Activated gamma-delta T cell (primary cell): ENCODE data around the gene ESYT2.

Source experiments
- DNase-seq: peaks from one replicate; lab custom pipeline; 2025; lab: John Stamatoyannopoulos, UW

Gene ESYT2

DNA sequence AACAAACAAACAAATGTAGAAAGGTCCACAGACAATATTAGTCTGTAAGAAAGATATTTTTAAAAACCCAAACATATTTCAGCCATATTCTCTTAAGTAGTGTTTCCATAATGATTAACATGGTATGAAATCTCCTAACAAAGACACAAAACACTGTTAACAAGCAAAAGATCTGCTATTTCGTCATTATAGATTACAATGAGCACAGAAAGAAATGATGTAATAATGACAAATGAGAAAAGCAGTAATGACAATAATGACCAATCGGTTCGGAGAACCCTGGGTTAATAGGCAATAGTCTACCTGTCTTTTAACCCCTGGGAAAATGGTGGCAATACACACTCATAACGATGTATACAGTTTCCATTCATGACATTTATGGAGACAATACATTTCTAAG lies 85.2 kb downstream of the ESYT2 start:
- no peak for DNase-seq

DNA sequence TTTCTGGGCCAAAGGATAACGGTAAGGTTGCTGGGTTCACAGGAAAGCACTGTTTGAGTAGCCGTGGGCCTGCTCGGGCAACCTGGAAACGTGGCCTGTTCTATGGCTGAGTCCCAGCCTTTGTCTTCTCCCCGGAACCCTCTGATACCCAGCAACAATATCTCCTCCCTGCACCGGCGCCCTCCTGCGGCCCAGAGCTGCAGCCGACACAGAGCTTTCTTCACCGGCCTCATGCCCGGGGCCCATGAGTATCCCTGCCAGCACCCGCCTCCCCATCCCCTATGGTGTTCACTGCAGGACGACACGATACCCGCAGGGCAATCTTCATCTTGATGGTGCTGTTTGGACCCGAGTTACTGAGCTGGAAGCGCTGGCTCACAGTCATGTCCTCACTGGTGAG lies 86.1 kb downstream of the ESYT2 start:
- DNase-seq = no peak

DNA sequence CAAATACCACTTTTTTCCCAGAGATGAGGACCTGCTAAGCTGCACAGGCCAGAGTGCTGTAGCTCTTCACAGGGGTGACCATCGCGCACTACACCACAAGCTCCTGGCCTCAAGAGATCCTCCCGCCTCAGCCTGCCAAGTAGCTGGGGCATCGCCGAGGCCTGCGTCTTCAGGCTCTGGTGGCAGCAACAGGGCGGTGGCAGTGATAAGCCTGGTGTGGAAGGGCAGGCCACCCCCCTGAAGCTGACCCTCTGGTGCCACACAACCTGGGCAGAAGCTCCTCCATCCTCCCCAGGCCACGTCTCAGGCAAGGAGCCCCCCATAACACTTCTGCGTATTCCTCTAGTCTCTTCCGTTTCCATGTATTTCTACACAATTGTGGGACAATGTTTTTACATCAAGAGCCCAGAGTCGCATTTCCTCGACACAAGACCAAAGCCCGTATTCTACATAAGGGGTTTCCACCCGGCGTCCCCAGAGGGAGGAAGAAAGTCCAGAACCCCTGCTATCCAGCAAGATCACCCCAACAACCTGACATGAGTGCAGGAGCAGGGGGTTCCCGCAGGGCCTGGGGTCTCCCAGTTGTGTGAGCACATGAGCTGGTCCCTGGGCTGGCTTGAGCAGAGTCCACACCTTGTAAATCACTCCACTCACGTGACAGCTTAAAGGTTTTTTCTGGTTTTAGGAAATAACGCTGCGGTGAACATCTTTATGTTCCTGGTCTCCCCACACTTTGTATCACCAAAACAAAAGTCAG lies 87.1 kb downstream of the ESYT2 start:
- DNase-seq = no peak

DNA sequence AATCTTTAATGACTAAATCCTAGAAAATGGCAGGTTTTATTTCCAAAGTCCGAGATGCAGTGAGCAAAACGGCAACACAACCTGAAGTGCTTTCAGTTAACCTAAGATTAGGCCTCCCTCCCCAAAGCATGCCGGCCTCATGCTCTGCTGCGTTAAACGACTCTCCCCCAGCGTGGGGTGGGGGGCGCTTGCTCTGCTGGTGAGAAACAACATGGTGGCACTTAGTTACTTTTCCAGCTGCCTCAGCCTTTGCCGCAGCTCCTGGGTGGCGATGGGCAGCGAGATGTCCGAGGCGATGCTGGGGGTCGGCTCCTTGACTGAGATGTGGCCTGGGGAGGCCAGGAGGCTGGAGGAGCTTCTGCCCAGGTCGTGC lies 88.0 kb downstream of the ESYT2 start:
- no peak for DNase-seq

DNA sequence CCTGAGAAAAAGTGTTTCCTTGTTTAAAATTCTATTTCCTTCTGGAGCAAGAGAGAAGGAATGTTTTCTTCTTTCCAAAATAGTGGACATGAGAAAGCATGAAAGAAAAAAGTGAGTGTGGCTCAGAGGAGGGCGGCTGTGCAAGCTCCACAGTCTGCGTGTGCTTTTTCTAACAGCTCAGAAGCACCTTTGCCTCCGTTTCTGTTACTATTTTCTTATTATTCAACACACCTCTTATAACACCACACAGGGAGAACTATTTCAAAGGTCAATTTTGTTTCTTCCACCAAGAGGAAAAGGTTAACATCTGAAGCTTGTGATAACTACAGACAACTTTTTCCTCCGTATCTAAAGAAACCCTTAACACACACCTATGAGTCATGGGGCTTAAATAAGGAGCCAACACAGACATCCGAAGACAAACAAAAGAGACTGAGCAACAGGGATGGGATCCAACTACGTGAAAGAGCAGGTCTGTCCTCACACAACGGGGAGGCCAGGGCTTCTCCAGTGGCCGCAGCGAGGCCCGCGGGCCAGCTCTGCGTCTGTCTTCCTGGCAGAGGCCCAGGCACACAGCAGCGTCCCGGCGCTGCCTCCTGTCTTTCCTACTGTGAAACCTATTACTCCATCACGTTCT lies 88.5 kb downstream of the ESYT2 start:
- no peak for DNase-seq

DNA sequence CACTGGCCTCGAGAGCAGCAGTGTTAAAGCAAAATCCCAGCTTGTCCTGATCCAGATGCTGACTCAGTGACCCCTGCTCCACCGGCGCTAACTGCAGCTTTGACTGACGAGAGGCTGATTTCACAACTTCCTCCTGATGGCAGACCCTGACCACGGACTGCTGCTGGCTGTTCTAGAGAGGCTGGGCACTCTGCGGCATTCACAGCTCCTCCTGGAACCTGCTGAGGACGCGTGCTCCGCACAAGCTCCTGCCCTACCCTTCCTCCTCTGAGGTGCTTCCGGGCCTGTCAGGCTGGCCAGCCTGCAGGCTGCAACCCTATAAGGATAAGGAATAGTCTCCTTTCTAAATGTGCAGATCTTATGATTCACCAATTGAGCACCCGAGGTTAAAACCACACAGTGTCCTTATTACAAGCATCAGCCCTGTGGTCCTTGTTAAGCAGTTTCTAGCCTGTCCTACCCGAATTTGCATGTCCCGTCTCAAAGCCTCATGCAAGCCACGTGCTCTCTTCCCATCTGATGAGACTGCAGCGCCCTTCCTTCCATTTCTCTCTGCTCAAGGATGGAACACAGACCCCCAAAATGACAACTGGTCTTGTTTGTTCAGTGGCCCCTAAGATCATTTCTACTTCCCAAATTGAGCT lies 89.2 kb downstream of the ESYT2 start:
- DNase-seq = no peak

DNA sequence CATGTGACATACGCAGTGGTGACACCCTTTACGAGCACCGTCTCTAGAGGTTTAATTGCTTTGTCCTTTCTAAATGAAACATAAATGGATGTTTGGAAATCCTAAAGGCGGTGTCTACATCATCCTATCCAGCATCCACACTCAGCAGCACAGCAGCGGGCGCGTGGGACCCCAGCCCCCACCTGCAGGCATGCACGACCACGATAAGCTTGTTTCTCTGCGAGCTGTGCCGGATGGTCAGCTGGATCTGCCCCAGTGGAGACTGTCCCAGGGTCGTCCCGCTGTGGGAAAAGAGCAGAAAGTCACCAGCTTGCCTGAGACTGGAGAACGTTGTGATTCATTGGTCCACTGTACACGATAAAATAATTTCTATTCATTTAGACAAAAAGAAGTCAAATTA lies 90.5 kb downstream of the ESYT2 start:
- no peak for DNase-seq

DNA sequence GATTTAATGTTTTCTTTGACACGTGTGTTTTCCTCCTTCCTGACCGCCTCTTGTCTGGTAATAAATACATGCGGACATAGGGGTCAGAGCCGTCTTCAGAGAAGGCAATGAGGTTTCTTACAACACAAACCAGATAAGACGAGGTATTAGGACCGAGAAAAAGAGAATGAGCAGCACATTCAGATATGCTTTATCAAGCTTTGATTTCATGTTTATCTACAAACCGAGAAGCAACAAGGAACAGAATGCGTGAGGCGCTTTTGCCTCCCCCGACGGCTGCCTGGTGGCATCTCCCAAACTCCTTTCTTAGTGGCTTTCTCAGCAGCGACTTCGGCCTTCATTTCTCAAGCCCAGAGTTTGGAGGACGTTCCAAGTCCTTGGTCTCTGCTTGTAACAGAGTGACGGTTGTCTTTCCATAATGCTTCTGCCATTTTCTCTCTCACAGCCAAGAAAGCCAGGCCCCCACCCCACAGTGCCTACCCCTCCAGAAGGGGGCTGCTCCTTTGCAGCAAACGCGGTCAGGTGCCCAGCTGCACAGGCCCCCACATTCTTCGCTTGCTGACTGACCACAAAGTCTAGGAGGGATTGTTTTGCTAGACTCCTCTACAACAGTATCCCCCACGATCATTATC lies 92.1 kb downstream of the ESYT2 start:
- DNase-seq = no peak

DNA sequence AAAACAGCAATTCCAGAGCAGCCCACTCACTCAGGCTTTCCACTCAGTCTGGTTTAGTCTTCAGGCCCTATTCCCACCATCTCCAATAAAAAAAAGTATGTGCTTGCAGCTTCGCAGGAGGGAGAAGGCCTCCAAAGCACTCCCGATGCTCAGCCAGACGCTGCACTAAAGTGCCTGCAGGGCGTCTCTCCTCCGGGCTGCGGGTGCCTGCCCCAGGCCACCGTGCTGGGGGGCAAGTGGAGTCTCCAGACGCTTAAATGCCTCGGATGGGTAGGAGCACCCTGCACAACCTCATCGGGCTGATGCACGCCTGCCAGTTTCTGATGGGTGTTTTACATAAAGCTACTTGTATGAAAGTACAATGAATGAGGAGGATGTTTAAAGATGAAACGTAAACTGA lies 93.4 kb downstream of the ESYT2 start:
- no peak for DNase-seq

DNA sequence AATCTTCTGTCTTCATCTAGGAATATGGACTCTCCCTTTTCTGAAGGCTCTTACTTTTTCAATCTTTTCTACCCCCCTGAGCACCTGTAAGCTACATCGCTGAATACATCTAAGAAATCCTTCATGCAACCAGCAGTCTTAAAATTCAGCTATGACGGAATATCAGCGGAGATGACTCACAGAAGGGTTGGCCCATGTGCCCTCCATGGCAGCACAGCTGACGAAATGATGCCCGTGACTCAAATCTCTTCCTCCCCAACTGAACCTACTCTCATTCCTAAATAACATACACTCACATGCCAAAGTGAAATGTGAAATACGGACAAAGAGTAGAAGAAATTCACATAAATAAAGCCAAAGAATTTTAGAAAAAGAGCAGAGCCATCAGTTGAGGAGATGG lies 94.4 kb downstream of the ESYT2 start:
- no peak for DNase-seq

DNA sequence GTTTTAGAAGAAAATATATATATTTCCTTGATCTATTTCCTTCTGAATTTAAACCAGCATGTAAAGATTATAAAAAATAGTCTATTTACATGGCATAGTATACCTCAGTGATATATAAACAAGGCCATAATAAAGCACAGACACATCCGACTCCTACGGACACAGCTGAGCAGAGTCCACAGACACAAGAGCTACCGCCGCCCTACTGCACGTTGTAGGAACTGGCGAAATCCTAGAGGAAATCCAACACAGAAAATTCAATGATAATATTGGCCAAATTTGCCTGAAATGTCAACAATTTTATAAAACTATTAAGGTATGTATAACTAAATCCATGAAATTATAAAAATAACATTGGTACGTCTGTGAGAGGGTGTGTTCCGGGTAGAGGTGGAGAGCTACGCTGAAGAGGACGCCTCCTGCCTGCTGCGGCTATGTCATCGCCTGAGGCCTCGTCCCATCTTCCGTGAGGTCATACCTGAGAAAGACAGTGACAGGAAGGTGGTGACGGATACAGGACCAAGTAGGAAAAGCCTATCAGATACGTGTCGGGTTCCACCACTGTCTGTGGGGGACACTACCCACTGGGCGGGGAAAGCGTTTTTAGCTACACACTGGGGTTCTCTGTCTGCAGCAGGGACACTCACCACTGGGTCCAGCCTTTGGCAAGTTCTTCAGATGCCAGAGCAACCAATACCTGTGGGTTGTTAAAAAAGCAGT lies 95.4 kb downstream of the ESYT2 start:
- DNase-seq = no peak

DNA sequence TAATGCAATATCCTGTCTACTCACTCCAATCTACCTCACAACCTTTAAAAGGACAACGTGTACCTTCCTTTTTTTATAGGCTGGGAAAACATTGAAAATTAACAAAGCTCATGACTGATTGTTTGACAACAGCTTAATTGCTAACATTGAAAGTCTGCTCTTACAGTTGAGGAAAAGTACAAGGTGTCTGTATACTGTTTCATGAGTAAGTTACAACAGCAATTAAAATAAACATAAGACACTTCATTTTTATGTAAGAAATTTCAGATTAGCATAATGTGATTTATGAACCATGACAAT lies 96.1 kb downstream of the ESYT2 start:
- no peak for DNase-seq

DNA sequence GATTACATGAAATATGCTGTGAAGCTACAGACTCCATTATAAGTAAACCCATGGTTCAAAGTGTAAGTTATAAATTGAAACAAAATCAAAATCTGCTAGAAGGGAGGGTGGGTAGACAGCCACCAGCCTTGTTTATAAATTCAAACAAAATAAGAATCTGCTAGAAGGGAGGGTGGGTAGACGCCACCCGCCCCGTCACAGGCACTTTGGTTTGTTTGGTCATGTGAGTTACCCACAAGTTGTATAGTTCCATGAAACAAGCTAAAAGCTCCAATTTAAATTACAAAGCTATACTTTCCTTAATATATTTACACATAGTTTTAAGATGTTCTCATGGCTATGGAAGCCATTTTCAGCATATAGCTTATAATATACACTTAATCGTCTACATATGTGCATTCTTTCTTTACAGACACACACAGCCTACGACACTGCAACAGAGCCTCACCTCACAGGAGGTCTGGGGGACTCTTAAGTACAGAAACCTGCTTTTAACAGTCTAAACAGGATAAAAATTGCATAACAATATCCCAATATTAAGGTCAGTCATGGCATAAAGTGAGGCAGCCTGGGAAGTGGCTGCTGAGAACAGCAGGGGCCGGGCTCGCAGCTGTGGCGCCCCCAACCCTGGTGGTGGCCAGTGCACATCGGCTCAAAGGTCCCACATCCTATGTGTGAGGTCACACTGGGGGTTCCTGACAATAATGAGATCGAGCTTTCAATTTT lies 96.7 kb downstream of the ESYT2 start:
- no peak for DNase-seq

DNA sequence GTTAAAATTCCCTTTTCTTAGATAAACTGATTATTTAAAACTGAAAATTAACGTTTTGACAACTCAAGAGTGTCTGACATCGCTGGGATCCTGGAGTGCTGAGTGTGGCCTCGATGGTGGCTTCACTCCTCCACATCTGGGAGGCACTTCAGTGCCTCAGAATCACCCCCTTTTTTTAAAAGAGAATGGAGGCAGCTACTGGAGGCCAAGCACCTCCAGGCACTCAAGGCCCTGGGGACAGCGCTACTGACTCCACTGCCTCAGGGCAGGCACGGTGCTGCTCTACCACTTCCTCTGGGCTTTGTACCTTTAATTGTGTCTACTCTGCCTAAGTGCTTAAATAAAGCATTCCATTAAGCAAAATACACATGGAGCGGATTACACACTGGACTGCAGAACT lies 97.5 kb downstream of the ESYT2 start:
- no peak for DNase-seq

DNA sequence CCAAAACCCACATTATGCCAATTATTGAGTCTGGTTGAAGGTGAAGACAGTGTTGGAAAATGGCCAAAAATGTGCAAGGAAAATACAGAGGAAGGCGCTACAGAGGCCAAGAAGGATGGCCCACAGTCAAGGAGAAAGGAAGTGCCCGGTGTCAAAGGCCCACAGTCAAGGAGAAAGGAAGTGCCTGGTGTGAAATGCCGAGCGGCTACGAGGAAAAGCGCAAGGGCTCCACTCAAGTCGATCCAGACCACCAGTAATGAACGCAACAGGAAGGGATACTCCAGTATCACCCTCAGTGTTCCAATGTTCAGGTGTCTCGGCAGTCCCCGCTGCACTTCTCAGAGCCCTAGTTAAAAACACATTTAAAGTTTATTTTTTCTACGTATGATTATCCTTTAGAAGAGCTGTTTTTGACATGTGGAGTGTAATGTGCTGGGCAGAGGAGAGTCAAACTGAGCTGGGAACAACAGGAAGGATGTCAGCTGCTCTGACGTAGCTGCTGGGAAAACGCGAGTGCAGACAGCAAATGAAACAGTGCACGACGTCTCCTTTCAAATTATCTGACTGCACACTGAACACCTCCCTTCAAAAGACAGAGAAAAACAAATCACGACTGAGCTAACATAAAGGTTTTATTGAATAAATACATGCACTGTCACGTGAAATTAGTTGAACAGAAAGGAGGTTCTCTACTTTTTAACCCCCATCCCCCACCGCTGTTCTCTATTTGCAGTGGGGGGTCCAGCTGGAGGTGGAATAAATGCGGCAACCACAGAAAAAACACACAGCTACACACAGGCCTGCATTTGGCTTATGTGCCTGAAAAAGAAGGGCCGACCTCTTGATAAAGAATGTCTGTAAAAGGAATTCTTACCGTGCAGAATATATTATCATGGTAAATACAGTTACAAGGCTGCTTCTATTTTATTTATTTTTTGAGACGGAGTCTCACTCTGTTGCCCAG lies 98.6 kb downstream of the ESYT2 start:
- no peak for DNase-seq

DNA sequence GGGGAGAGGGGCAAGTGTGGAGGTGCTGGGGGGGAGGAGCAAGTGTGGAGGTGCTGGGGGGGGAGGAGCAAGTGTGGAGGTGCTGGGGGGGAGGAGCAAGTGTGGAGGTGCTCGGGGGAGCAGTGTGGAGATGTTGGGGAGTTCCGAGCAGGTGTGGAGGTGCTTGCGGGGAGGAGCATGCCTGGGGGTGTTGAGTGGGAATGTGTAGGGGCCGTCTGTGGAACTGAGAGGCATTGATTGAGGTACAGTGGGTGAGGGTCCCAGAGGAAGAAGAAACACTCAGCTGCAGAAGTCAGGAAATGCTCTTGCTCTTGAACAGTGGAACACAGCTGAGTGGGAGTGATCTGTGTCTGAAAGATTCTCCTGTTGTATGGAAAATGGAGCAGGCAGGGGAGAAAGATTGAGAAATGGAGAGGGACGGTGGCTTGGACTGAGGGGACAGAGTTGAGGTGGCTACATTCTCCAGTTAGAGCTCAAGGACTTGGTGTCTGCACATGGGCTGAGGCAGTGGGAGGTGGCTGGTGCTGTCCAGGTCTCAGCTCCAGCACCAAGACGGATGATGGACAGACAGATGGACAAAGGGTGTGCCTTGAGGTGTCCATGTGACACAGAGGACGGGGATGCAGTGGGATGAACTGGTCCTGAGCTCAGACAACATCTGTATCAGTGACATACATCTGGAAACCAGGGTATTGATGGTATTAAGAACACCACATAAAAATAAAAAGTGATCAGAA lies 99.5 kb downstream of the ESYT2 start:
- DNase-seq = no peak

DNA sequence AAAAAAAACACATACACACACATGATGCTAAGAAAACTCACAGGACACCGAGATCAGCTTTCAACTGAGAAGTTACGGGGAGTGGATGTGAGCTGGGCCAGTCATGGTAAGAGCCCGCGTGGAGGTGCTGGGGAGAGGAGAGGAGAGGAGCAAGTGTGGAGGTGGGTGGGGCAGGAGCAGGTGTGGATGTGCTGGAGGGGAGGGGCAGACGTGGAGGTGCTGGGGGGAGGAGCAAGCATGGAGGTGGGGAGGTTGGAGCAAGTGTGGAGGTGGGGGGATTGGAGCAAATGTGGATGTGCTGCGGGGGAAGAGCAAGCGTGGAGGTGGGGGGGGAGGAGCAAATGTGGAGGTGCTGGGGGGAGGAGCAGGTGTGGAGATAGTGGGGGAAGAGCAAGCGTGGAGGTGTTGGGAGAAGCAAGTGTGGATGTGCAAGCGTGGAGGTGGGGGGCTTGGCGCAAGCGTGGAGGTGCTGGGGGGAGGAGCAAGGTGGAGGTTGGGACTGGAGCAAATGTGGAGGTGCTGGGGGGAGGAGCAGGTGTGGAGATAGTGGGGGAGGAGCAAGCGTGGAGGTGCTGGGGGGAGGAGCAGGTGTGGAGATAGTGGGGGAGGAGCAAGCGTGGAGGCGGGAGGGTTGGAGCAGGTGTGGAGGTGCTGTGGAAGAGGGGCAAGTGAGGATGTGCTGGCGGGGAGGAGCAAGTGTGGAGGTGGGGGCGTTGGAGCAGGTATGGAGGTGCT lies 100.2 kb downstream of the ESYT2 start:
- DNase-seq = no peak

DNA sequence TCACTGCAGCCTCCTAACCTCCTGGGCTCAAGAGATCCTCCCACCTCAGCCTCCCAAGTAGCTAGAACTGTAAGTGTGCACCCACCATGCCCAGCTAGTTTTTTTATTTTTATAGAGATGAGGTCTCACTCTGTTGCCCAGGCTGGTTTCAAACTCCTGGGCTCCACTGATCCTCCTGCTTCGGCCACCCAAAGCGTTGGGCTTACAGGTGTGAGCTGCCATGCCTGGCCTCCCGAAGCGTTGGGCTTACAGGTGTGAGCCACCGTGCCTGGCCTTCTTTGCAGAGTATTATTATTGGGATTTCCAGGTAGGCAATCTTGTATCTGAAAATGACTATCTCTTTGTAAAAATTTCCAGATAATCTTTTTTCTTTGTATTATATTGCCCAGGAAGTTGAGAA lies 101.6 kb downstream of the ESYT2 start:
- DNase-seq = no peak

DNA sequence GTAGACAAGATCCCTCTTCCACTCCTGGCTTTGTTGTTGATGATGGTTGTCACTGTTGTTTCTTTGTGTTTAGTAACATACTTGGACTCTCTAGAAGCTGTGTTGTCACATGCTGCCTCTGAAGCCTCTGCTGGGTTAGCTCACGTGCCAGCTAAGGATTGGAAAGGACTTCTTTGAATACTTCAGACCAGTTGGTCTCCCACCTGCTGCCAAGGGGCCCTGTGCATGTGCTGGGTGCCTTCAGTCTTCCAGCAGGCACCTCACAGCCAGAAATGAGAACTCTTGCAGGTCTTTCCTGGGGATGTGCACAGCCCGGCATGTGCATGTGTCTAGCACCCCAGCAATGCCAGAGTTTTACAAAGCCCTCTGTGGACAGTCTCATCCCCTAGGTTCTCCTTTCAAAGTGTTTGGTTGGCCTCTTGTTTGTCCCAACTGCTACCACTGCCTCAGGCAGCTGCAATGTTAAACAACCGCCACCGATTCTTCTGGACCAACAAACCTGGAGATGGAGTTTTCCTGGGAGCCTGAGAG lies 103.0 kb downstream of the ESYT2 start:
- DNase-seq = no peak
